Mesendoderm (in vitro differentiated cells): ENCODE data around the gene GSG1L.

Experiments
- DNase-seq: peaks from one replicate; pipeline ENCODE4 v3.0.0; 2013
- H2AK5ac ChIP-seq: 2 replicates; pipeline ENCODE4 v1.6.1; 2013; ENCODE audit warnings: low read length, inconsistent platforms
- H2BK120ac ChIP-seq: 2 replicates; pipeline ENCODE4 v1.6.1; 2013; ENCODE audit warnings: low read depth, mild to moderate bottlenecking, low read length, moderate library complexity, mixed read lengths
- H2BK15ac ChIP-seq: replicated peaks from 2 replicates; pipeline ENCODE4 v1.6.1; 2013; ENCODE audit warnings: low read depth, mild to moderate bottlenecking, moderate library complexity
- H2BK5ac ChIP-seq: 2 replicates; pipeline ENCODE4 v1.6.1; 2013; ENCODE audit warnings: low read length, inconsistent platforms
- H3K18ac ChIP-seq: 2 replicates; pipeline ENCODE4 v1.6.1; 2013; ENCODE audit warnings: mild to moderate bottlenecking, low read length, mixed read lengths
- H3K23ac ChIP-seq: one replicate; pipeline ENCODE4 v1.6.1; 2013; ENCODE audit warnings: low read length
- H3K27ac ChIP-seq: 2 replicates; pipeline ENCODE4 v1.5.1; 2013; ENCODE audit warnings: low read depth, mild to moderate bottlenecking, inconsistent platforms, low read length, moderate library complexity
- H3K27me3 ChIP-seq: 2 replicates; pipeline ENCODE4 v1.6.1; 2013; ENCODE audit warnings: low read length, control low read depth, mild to moderate bottlenecking, inconsistent platforms; ENCODE audit not compliant: insufficient read depth, poor library complexity
- H3K36me3 ChIP-seq: 2 replicates; pipeline ENCODE4 v1.6.1; 2013; ENCODE audit warnings: low read length, inconsistent platforms; ENCODE audit not compliant: control insufficient read depth, insufficient read depth
- H3K4ac ChIP-seq: one replicate; pipeline ENCODE4 v1.6.1; 2013; ENCODE audit warnings: low read depth, mild to moderate bottlenecking, low read length, moderate library complexity
- H3K4me1 ChIP-seq: 2 replicates; pipeline ENCODE4 v1.6.1; 2013; ENCODE audit warnings: low read depth, low read length, inconsistent platforms; ENCODE audit not compliant: control insufficient read depth
- H3K4me2 ChIP-seq: 2 replicates; pipeline ENCODE4 v1.6.1; 2013; ENCODE audit warnings: low read length
- H3K4me3 ChIP-seq: 2 replicates; pipeline ENCODE4 v1.5.1; 2013; ENCODE audit warnings: mild to moderate bottlenecking, low read length
- H3K56ac ChIP-seq: one replicate; pipeline ENCODE4 v1.6.1; 2013; ENCODE audit warnings: low read length
- H3K79me1 ChIP-seq: 2 replicates; pipeline ENCODE4 v1.6.1; 2013; ENCODE audit warnings: low read length, inconsistent platforms
- H3K79me2 ChIP-seq: 2 replicates; pipeline ENCODE4 v1.6.1; 2013; ENCODE audit warnings: mild to moderate bottlenecking, low read length; ENCODE audit not compliant: control insufficient read depth, insufficient read depth
- H3K9ac ChIP-seq: 2 replicates; pipeline ENCODE4 v1.6.1; 2013; ENCODE audit warnings: low read length, inconsistent platforms
- H4K5ac ChIP-seq: one replicate; pipeline ENCODE4 v1.6.1; 2013; ENCODE audit warnings: low read length
- H4K8ac ChIP-seq: one replicate; pipeline ENCODE4 v1.6.1; 2013; ENCODE audit warnings: low read depth, mild to moderate bottlenecking, control low read depth, low read length, moderate library complexity
- WGBS: extraction: QIAGEN DNeasy Blood & Tissue Kit; methylation state at CpG from one replicate; pipeline ENCODE4 v1.1.7; 2013; ENCODE audit warnings: low lambda C conversion rate, missing lambda C conversion rate; ENCODE audit not compliant: insufficient coverage; ENCODE audit errors: extremely low coverage; 5-methylcytosine and 5-hydroxymethylcytosine counted together

GSG1L gene

GRCh38 chr16:28089992-28090365, 26.5 kb upstream of the GSG1L start:
- H3K56ac ChIP-seq: no peak overlapping the region
- no peak overlapping the region for H3K4ac ChIP-seq
- H4K5ac ChIP-seq: no peak overlapping the region
- H2BK5ac ChIP-seq: no peak overlapping the region
- H3K79me2 ChIP-seq: no peaks in the 10 kb centered on the region
- H3K4me1 ChIP-seq: peaks cover 4% of the 10 kb centered on the region
- H3K9ac ChIP-seq: no peak overlapping the region
- H3K4me2 ChIP-seq: no peak overlapping the region
- H3K27me3 ChIP-seq: no peaks in the 10 kb centered on the region
- no peak overlapping the region for H3K27ac ChIP-seq
- H4K8ac ChIP-seq: no peak overlapping the region
- no peaks in the 10 kb centered on the region for H3K79me1 ChIP-seq
- H3K36me3 ChIP-seq: no peaks in the 10 kb centered on the region
- H3K4me3 ChIP-seq: no peak overlapping the region
- WGBS: no CpG with 5 or more reads among the region's 7 CpGs
- H2BK120ac ChIP-seq: no peak overlapping the region
- no peak for DNase-seq
- no peak overlapping the region for H2AK5ac ChIP-seq
- H3K23ac ChIP-seq: no peak overlapping the region
- H2BK15ac ChIP-seq: no peak overlapping the region
- no peak overlapping the region for H3K18ac ChIP-seq

- WGBS: 100% methylated on average over 2 of the region's 3 CpGs
- Histone ChIP-seq H4K8ac (no peak overlapping the region), H3K18ac (no peak overlapping the region), H2BK15ac (no peak overlapping the region), H2BK5ac (no peak overlapping the region), H3K4me3 (no peak overlapping the region), H2BK120ac (no peak overlapping the region), H3K23ac (no peak overlapping the region), H3K27ac (no peak overlapping the region), H2AK5ac (no peak overlapping the region), H4K5ac (no peak overlapping the region), H3K79me1 (no peaks in the 10 kb centered on the region), H3K4ac (no peak overlapping the region), H3K36me3 (no peaks in the 10 kb centered on the region), H3K27me3 (no peaks in the 10 kb centered on the region), H3K4me2 (no peak overlapping the region), H3K56ac (no peak overlapping the region), H3K9ac (no peak overlapping the region), H3K4me1 (peaks cover 4% of the 10 kb centered on the region), H3K79me2 (no peaks in the 10 kb centered on the region)
- no peak for DNase-seq
Observed at GRCh38 chr16:28089205-28089991, 25.9 kb upstream of the GSG1L start.

GRCh38 chr16:28087675-28088300, 24.3 kb upstream of the GSG1L start:
- no peak overlapping the region for H2BK5ac ChIP-seq
- H3K18ac ChIP-seq: no peak overlapping the region
- H4K8ac ChIP-seq: no peak overlapping the region
- no peak overlapping the region for H3K4me2 ChIP-seq
- no peak overlapping the region for H3K4ac ChIP-seq
- no peak overlapping the region for H2BK15ac ChIP-seq
- H3K27ac ChIP-seq: no peak overlapping the region
- H3K4me3 ChIP-seq: no peak overlapping the region
- H3K36me3 ChIP-seq: no peaks in the 10 kb centered on the region
- no peak overlapping the region for H3K23ac ChIP-seq
- H4K5ac ChIP-seq: no peak overlapping the region
- H3K27me3 ChIP-seq: no peaks in the 10 kb centered on the region
- H2AK5ac ChIP-seq: no peak overlapping the region
- no peak overlapping the region for H3K56ac ChIP-seq
- H3K79me1 ChIP-seq: no peaks in the 10 kb centered on the region
- no peak overlapping the region for H3K9ac ChIP-seq
- WGBS: no CpG with 5 or more reads among the region's 7 CpGs
- H2BK120ac ChIP-seq: no peak overlapping the region
- H3K79me2 ChIP-seq: no peaks in the 10 kb centered on the region
- DNase-seq: peak; percentile 46
- no peaks in the 10 kb centered on the region for H3K4me1 ChIP-seq

- Histone ChIP-seq H2AK5ac (no peak overlapping the region), H4K8ac (no peak overlapping the region), H3K27ac (no peak overlapping the region), H3K79me1 (no peaks in the 10 kb centered on the region), H4K5ac (no peak overlapping the region), H2BK120ac (no peak overlapping the region), H3K4me1 (no peaks in the 10 kb centered on the region), H3K18ac (no peak overlapping the region), H3K36me3 (no peaks in the 10 kb centered on the region), H3K27me3 (no peaks in the 10 kb centered on the region), H3K9ac (no peak overlapping the region), H3K4ac (no peak overlapping the region), H2BK15ac (no peak overlapping the region), H3K4me3 (no peak overlapping the region), H3K56ac (no peak overlapping the region), H3K79me2 (no peaks in the 10 kb centered on the region), H3K23ac (no peak overlapping the region), H3K4me2 (no peak overlapping the region), H2BK5ac (no peak overlapping the region)
- no CpG with 5 or more reads among the region's 8 CpGs for WGBS
- DNase-seq: no peak
Observed at GRCh38 chr16:28087140-28087660, 23.7 kb upstream of the GSG1L start.

GRCh38 chr16:28086186-28087139, 22.9 kb upstream of the GSG1L start:
- no peak overlapping the region for H2BK120ac ChIP-seq
- no peaks in the 10 kb centered on the region for H3K4me1 ChIP-seq
- no peak overlapping the region for H3K4me2 ChIP-seq
- H3K56ac ChIP-seq: no peak overlapping the region
- no peak for DNase-seq
- H3K79me1 ChIP-seq: no peaks in the 10 kb centered on the region
- H3K36me3 ChIP-seq: no peaks in the 10 kb centered on the region
- no peak overlapping the region for H2AK5ac ChIP-seq
- no peak overlapping the region for H3K27ac ChIP-seq
- WGBS: no CpG with 5 or more reads among the region's 21 CpGs
- no peak overlapping the region for H3K9ac ChIP-seq
- H3K27me3 ChIP-seq: no peaks in the 10 kb centered on the region
- H3K18ac ChIP-seq: no peak overlapping the region
- no peak overlapping the region for H3K4me3 ChIP-seq
- H2BK15ac ChIP-seq: no peak overlapping the region
- H3K23ac ChIP-seq: no peak overlapping the region
- no peak overlapping the region for H4K5ac ChIP-seq
- H2BK5ac ChIP-seq: no peak overlapping the region
- no peak overlapping the region for H3K4ac ChIP-seq
- H4K8ac ChIP-seq: no peak overlapping the region
- no peaks in the 10 kb centered on the region for H3K79me2 ChIP-seq
